HG03060 (cell line): ENCODE measurements around the gene C11orf98.

Source experiments
- ATAC-seq: cut with Tn5 transposase; IDR thresholded peaks from one replicate; pipeline ENCODE4 v1.9.1; 2021; ENCODE audit warnings: low read depth, moderate number of reproducible peaks; ENCODE audit not compliant: unreplicated experiment

The C11orf98 gene

DNA sequence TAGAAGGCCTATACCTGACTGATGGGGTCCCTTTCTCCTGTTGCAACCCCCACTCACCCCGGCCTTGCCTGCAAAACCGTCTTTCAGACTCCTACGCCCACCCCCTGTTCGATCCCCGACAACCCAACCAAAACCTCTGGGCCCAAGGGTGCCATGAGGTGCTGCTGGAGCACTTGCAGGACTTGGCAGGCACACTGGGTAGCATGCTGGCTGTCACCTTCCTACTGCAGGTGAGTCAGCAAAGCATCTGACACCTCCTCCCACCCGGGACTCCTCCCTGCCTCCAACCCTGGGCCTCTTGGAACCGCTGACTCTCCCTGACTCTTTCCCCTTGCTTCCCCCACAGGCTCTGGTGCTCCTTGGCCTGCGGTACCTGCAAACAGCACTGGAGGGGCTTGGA is 50.7 kb downstream of the C11orf98 start:
- no peak for ATAC-seq

DNA sequence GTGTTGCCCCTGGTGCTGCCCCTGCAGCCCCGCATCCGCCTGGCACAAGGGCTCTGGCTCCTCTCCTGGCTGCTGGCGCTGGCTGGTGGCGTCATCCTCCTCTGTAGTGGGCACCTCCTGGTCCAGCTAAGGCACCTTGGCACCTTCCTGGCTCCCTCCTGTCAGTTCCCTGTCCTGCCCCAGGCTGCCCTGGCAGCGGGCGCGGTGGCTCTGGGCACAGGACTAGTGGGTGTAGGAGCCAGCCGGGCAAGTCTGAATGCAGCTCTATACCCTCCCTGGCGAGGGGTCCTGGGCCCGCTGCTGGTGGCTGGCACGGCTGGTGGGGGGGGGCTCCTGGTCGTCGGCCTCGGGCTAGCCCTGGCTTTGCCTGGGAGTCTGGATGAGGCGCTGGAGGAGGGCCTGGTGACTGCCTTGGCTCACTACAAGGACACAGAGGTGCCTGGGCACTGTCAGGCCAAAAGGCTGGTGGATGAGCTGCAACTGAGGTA is 51.7 kb downstream of the C11orf98 start:
- ATAC-seq: no peak
